Spinal cord (tissue), 10 donors: ENCODE measurements around the gene KRTAP17-1. TPM values are rescaled to one million over a fixed set of nuclear protein-coding genes. Genes with fewer than 3 reads are reported as not detected.
"Not testable (repeated sequence)": the region's sequence is repeated elsewhere in the genome, so short reads cannot be mapped to it uniquely, and the experiment has no call there.

Experiments used
- DNase-seq, 6 donors: peaks; one replicate each; pipeline versions ENCODE4 v3.0.0 to v3.0.0-alpha.2; 2013 to 2015; ENCODE audit warnings: low spot score in 6 of 6, low read depth in 4 of 6
- H3K27ac ChIP-seq: one replicate; pipeline ENCODE4 v1.5.1; 2013; ENCODE audit warnings: low read depth, low read length, control low read depth
- H3K27me3 ChIP-seq: one replicate; pipeline ENCODE4 v1.6.1; 2013; ENCODE audit warnings: low read length; ENCODE audit not compliant: control insufficient read depth, insufficient read depth
- H3K36me3 ChIP-seq: one replicate; pipeline ENCODE4 v1.6.1; 2013; ENCODE audit warnings: low read length; ENCODE audit not compliant: control insufficient read depth, insufficient read depth
- H3K4me1 ChIP-seq: one replicate; pipeline ENCODE4 v1.6.1; 2013; ENCODE audit warnings: low read length; ENCODE audit not compliant: control insufficient read depth, insufficient read depth
- H3K4me3 ChIP-seq: one replicate; pipeline ENCODE4 v1.5.1; 2013; ENCODE audit warnings: low read depth, low read length, control low read depth
- H3K9me3 ChIP-seq: one replicate; pipeline ENCODE4 v1.6.1; 2013; ENCODE audit warnings: low read length; ENCODE audit not compliant: control insufficient read depth, insufficient read depth
- WGBS: methylation state at CpG from one replicate; pipeline ENCODE4 v1.1.5; 2013; ENCODE audit warnings: missing lambda C conversion rate; ENCODE audit not compliant: insufficient coverage; 5-methylcytosine and 5-hydroxymethylcytosine counted together
- polyA plus RNA-seq, 2 donors: library from polyadenylated mRNA; unstranded; fragments of 120-200 nt; gene quantifications; one replicate each; pipeline ENCODE4 v1.2.1, GENCODE V29; 2013; ENCODE audit not compliant: insufficient read length in 2 of 2
- total RNA-seq, 2 donors: library from RNA; depleted of rRNA in 1 of 2; stranded (reverse); fragments of 120-200 nt in 1 of 2; fragments of >200 nt in 1 of 2; gene quantifications; one replicate each; pipeline versions ENCODE4 v1.2.3 to v1.2.4, GENCODE V29; 2013 to 2014
- donor health status: healthy.

Gene KRTAP17-1
- total and polyA plus RNA-seq, 4 donors: not detected

GRCh38 chr17:41346421-41346820 is 30.9 kb upstream of the KRTAP17-1 start:
- not testable (repeated sequence) for H3K27ac ChIP-seq, H3K4me3 ChIP-seq, H3K4me1 ChIP-seq, DNase-seq, H3K27me3 ChIP-seq, H3K9me3 ChIP-seq, H3K36me3 ChIP-seq
- WGBS: 95% methylated on average over 14 of the region's 16 CpGs

GRCh38 chr17:41345992-41346391 is 30.5 kb upstream of the KRTAP17-1 start:
- H3K4me3 ChIP-seq: no peak overlapping the region
- H3K4me1 ChIP-seq: peaks cover 6% of the 10 kb centered on the region
- WGBS: 96% methylated on average over 3 of the region's 3 CpGs

DNA sequence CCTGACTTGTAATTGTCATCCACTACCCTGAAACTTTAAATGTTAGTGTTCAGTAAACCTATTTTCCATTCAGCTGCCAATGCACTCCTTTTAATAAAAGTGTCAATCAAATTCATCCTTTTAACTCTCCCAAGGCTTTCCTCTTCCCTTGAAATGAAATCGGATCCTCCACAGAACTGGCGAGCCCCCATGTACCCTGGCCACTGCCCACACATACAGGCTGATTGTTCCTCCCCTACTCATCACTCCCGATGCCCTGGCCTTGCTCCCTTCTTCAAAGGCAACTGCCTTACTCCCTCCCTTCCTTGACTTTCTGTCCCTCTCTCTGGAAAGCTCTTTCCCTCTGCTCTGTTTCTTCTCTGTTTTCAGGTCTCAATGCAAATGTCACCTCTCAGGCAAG is 27.5 kb upstream of the KRTAP17-1 start:
- Histone ChIP-seq H3K36me3 (no peaks in the 10 kb centered on the region), H3K4me1 (peaks cover 2% of the 10 kb centered on the region), H3K27ac (no peak overlapping the region), H3K9me3 (peaks cover 2% of the 10 kb centered on the region), H3K27me3 (no peaks in the 10 kb centered on the region), H3K4me3 (no peak overlapping the region)
- DNase-seq: no peak
- WGBS: 71% methylated on average over 3 of the region's 3 CpGs

More at GRCh38 chr17:41345992-41346391, 30.5 kb upstream of the KRTAP17-1 start:
- no peaks in the 10 kb centered on the region for H3K27me3 ChIP-seq
- peaks cover 2% of the 10 kb centered on the region for H3K9me3 ChIP-seq
- no peak for DNase-seq
- peak overlapping the region; percentile 16 for H3K27ac ChIP-seq
- no peaks in the 10 kb centered on the region for H3K36me3 ChIP-seq

DNA sequence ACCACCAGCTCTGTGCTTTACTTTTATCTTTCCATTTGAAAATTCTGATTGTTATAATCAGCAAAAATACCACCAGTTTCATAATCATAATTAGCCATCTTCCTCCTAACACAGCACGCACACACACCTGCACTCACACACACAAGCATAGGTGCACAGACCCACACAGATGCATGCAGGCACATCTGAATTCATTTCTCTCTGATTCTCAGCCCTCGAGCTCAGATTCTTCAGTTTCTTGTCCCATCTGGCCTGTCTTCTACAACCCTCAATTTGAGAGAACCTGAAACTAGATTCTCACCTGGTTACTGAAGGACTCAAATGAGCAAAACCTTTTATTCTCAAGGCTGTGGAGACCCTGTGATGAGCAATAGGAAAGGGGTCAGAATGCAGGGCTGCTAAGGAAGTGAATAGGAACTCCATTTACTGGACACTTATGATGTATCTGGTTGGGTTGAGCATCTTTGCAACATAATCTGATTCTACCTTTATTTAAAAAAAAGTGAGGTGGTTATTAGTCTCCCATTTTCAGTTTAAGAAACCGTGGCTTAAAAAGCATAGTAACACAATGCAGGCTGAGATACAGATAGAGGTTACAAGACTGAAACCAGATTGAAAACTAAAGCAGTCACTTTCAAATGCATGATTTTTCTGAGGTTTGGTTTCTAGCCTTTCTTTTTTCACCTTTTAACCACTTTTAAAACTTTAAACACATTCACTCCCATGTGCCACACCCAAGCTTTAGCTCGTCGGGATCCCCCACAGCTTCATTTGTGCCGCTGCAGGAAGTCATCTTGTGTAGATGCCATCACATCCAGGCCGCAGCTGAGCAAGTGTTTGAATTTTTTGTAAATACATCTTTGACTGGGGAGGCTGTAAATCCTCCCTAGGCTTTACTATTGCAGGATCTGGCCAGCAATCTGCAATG is 25.7 kb upstream of the KRTAP17-1 start:
- H3K36me3 ChIP-seq: no peaks in the 10 kb centered on the region
- no peak overlapping the region for H3K27ac ChIP-seq
- H3K4me1 ChIP-seq: no peaks in the 10 kb centered on the region
- H3K4me3 ChIP-seq: no peak overlapping the region
- 76% methylated on average over 6 of the region's 7 CpGs for whole genome bisulfite sequencing
- peaks cover 2% of the 10 kb centered on the region for H3K9me3 ChIP-seq
- H3K27me3 ChIP-seq: no peaks in the 10 kb centered on the region
- DNase-seq: no peak

GRCh38 chr17:41340494-41340893 is 25.0 kb upstream of the KRTAP17-1 start:
- WGBS: 49% methylated on average over 2 of the region's 3 CpGs
- H3K27me3 ChIP-seq: no peaks in the 10 kb centered on the region
- no peak overlapping the region for H3K4me3 ChIP-seq
- H3K36me3 ChIP-seq: no peaks in the 10 kb centered on the region
- H3K9me3 ChIP-seq: peaks cover 2% of the 10 kb centered on the region
- H3K4me1 ChIP-seq: no peaks in the 10 kb centered on the region
- no peak overlapping the region for H3K27ac ChIP-seq
- no peak for DNase-seq

DNA sequence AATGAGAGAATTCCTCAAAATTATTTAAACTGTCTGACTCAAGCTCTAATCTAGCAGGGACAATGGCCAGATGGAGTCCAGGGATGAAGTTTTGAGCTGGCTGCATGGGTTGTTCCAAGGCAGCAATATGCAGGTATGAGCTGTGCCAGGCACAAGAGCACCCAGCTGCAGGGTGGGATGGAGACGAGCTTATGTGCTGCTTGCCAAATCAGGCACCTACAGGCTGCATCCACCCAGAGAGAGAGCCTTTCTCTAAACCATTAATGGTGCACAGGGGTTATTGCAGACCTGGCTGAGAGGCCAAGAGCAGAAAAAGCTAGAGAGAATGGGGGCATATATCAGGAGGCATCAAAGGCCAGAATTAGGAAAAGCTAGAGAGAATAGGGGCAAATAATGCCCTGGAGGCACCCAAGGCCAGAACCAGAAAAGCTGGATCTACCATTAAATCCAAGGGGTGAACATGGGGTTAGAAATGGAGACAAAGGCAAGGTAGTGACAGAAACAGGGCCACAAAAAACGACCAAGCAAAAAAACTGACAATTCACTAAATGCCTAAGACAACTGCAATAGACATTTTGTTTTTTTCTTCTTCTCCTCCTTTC is 24.2 kb upstream of the KRTAP17-1 start:
- Histone ChIP-seq H3K9me3 (peaks cover 2% of the 10 kb centered on the region), H3K27me3 (no peaks in the 10 kb centered on the region), H3K27ac (no peak overlapping the region), H3K4me1 (no peaks in the 10 kb centered on the region), H3K4me3 (no peak overlapping the region), H3K36me3 (no peaks in the 10 kb centered on the region)
- WGBS: 50% methylated on average over 1 of the region's 2 CpGs
- no peak for DNase-seq

GRCh38 chr17:41338961-41339485 is 23.5 kb upstream of the KRTAP17-1 start:
- Histone ChIP-seq H3K9me3 (peaks cover 2% of the 10 kb centered on the region), H3K4me1 (no peaks in the 10 kb centered on the region), H3K4me3 (no peak overlapping the region), H3K36me3 (no peaks in the 10 kb centered on the region), H3K27me3 (no peaks in the 10 kb centered on the region), H3K27ac (no peak overlapping the region)
- DNase-seq: no peak
- whole genome bisulfite sequencing: 81% methylated on average over 3 of the region's 5 CpGs

DNA sequence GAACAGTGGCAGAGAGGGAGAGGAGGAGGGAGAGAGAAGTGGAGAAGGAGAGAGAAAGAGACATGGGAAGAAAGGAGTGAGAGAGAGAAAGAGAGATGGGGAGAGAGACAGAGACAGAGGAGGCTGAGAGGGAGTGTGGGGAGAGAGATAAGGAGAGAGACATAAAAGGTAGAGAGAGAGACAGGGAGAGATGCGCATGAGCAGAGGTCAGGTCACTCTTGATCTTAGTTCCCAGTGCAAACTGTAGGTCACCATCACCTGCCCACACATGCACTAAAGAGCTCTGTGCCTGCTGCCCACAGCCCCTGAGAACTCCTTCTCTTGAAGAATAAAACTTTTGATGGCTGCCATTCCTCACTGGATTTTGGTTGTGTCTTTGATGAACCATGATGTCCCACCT is 20.2 kb upstream of the KRTAP17-1 start:
- Histone ChIP-seq H3K36me3 (no peaks in the 10 kb centered on the region), H3K4me1 (no peaks in the 10 kb centered on the region), H3K4me3 (no peak overlapping the region), H3K27ac (no peak overlapping the region), H3K9me3 (no peaks in the 10 kb centered on the region), H3K27me3 (no peaks in the 10 kb centered on the region)
- no peak for DNase-seq
- no CpG with 5 or more reads among the region's 1 CpG for WGBS

GRCh38 chr17:41334385-41335305 is 19.1 kb upstream of the KRTAP17-1 start:
- Histone ChIP-seq H3K9me3 (no peaks in the 10 kb centered on the region), H3K27ac (no peak overlapping the region), H3K4me1 (no peaks in the 10 kb centered on the region), H3K36me3 (no peaks in the 10 kb centered on the region), H3K27me3 (no peaks in the 10 kb centered on the region), H3K4me3 (no peak overlapping the region)
- DNase-seq: peak in 1 of 6 donors; percentile 4
- WGBS: 70% methylated on average over 5 of the region's 6 CpGs
